PC-3 (cell line): ENCODE measurements around the gene ZDBF2.

Experiments
- CTCF ChIP-seq: fragments of 300-600 bp; sonication (generic); conservative IDR thresholded peaks from 2 replicates; pipeline ENCODE4 v1.5.1; 2017; ENCODE audit warnings: antibody characterized with exemption, low read depth, mild to moderate bottlenecking, low read length
- EZH2 ChIP-seq: fragments of 300-600 bp; sonication (generic); IDR thresholded peaks from one replicate; pipeline ENCODE4 v1.6.1; 2017; ENCODE audit warnings: antibody characterized with exemption, mild to moderate bottlenecking, low read length; ENCODE audit not compliant: unreplicated experiment
- EZH2phosphoT487 ChIP-seq: fragments of 300-600 bp; sonication (generic); IDR thresholded peaks from 2 replicates; pipeline ENCODE4 v1.6.1; 2018; ENCODE audit warnings: mild to moderate bottlenecking, antibody characterized with exemption, low read length, borderline replicate concordance

GRCh38 chr2:206311026-206311425 is 36.6 kb downstream of the ZDBF2 start:
- no peak for TF ChIP-seq CTCF
- no peak for TF ChIP-seq EZH2
- no peak for TF ChIP-seq EZH2phosphoT487
